Kidney (tissue), 14 donors: Measurements from ENCODE around the gene NDEL1. TPM values are rescaled to one million over a fixed set of nuclear protein-coding genes. Genes with fewer than 3 reads are reported as not detected.
A peak's percentile ranks its signal among the peaks of the same experiment; 100 is the strongest.

Experiments used
- DNase-seq, 5 donors: peaks; one replicate each; pipeline ENCODE4 v3.0.0-alpha.2; 2013 to 2020
- FAIRE-seq: peaks from 2 replicates; lab custom pipeline; 2012; peaks lifted over from hg19 to GRCh38; lab: Jason Lieb, UNC
- H3K27ac ChIP-seq, 2 donors: one replicate each; pipeline ENCODE4 v1.7.0; 2013; ENCODE audit warnings: low read depth in 2 of 2, low read length in 2 of 2, inconsistent platforms in 1 of 2
- H3K27me3 ChIP-seq: one replicate; pipeline ENCODE4 v1.7.1; 2013; ENCODE audit warnings: low read length, inconsistent platforms; ENCODE audit not compliant: control insufficient read depth, insufficient read depth
- H3K36me3 ChIP-seq, 3 donors: one replicate each; pipeline versions ENCODE4 v1.7.0 to v1.7.1; 2013; ENCODE audit warnings: low read length in 3 of 3, control low read depth in 1 of 3, inconsistent platforms in 1 of 3; ENCODE audit not compliant: insufficient read depth in 3 of 3, control insufficient read depth in 2 of 3
- H3K4me1 ChIP-seq, 3 donors: one replicate each; pipeline versions ENCODE4 v1.7.0 to v1.7.1; 2013; ENCODE audit warnings: low read length in 3 of 3, inconsistent platforms in 1 of 3, low read depth in 1 of 3; ENCODE audit not compliant: control insufficient read depth in 2 of 3, insufficient read depth in 2 of 3
- H3K4me3 ChIP-seq, 3 donors: one replicate each; pipeline versions ENCODE4 v1.7.0 to v1.8.1; 2013; ENCODE audit warnings: low read length in 3 of 3, control low read depth in 1 of 3, inconsistent platforms in 1 of 3
- H3K9ac ChIP-seq, 3 donors: one replicate each; pipeline versions ENCODE4 v1.7.0 to v1.7.1; 2013; ENCODE audit warnings: low read length in 3 of 3, control low read depth in 1 of 3, inconsistent platforms in 1 of 3
- H3K9me3 ChIP-seq, 3 donors: one replicate each; pipeline versions ENCODE4 v1.7.0 to v1.7.1; 2013; ENCODE audit warnings: low read length in 3 of 3, control low read depth in 1 of 3, inconsistent platforms in 1 of 3; ENCODE audit not compliant: control insufficient read depth in 2 of 3, insufficient read depth in 1 of 3
- CTCF ChIP-seq: IDR thresholded peaks from 3 replicates; pipeline ENCODE4 v1.5.1; 2012; ENCODE audit warnings: mild to moderate bottlenecking, moderate library complexity, borderline replicate concordance; ENCODE audit not compliant: insufficient read depth; ENCODE audit errors: extremely low read depth
- intact Hi-C: fragments of 100-400 bp; cut with DNase I; formaldehyde crosslinking; loops from one replicate; pipeline ENCODE4 v1.11.1; 2022
- polyA plus RNA-seq: library from polyadenylated mRNA; stranded (reverse); fragments of 350-450 nt; fragmentation: Illumina TruSeq; extraction: RNeasy Lipid Tissue Mini Kit (QIAGEN cat#74804); gene quantifications from one replicate; pipeline ENCODE4 v1.2.3, GENCODE V29; 2014; ENCODE audit warnings: low read depth, low replicate concordance; ENCODE audit not compliant: insufficient read depth
- total RNA-seq: library from RNA; stranded (reverse); fragmentation: NEBNext Ultra II Directional; extraction: Animal tissue kit (Norgen Biotek cat#: 25700); gene quantifications from one replicate; pipeline ENCODE4 v1.2.1, GENCODE V29; 2021
- donor health status: control.
- donor health status: control.
- donor health status: control.
- donor health status: control.
- donor health status: control.
- donor health status: DM: yes; HTN: yes; CAD: no.
- donor health status: Normal renal cell carcinoma (clear cell type).

The NDEL1 gene
- total and polyA plus RNA-seq, 2 donors from 2014 or later, result 17.9 to 66.1 TPM

GRCh38 chr17:8419305-8419704 lies 16.4 kb upstream of the NDEL1 start:
- peaks cover 0 to 8% (median 6%) of the 10 kb centered on the region in 3 donors for H3K4me1 ChIP-seq
- DNase-seq (no peak), FAIRE-seq (no peak)
- TF ChIP-seq CTCF, result no peak
- no peak overlapping the region for H3K27ac ChIP-seq
- H3K4me3 ChIP-seq, result no peak overlapping the region
- no peak overlapping the region for H3K9ac ChIP-seq
- intact Hi-C loops, result no loop called here
- H3K9me3 ChIP-seq, result no peaks in the 10 kb centered on the region
- no peaks in the 10 kb centered on the region for H3K36me3 ChIP-seq
- H3K27me3 ChIP-seq, result no peaks in the 10 kb centered on the region

- Histone ChIP-seq H3K4me1 (peaks cover 0 to 8% (median 6%) of the 10 kb centered on the region in 3 donors), H3K4me3 (no peak overlapping the region), H3K27me3 (no peaks in the 10 kb centered on the region), H3K36me3 (no peaks in the 10 kb centered on the region), H3K9ac (peak overlapping the region in 1 of 3 donors; percentile 1), H3K27ac (peak overlapping the region; percentile 49 to 75), H3K9me3 (no peaks in the 10 kb centered on the region)
- peak in 4 of 5 donors; percentile 36 to 86 (median 72) for DNase-seq
- peak; percentile 97 for FAIRE-seq
- TF ChIP-seq CTCF, result no peak
- intact Hi-C loops, result no loop called here
Measured at GRCh38 chr17:8420041-8420934, 15.4 kb upstream of the NDEL1 start.

- FAIRE-seq (no peak), DNase-seq (no peak)
- Histone ChIP-seq H3K9me3 (no peaks in the 10 kb centered on the region), H3K27ac (peak overlapping the region in 1 of 2 donors; percentile 29), H3K9ac (no peak overlapping the region), H3K27me3 (no peaks in the 10 kb centered on the region), H3K36me3 (no peaks in the 10 kb centered on the region), H3K4me3 (no peak overlapping the region), H3K4me1 (peaks cover 0 to 8% (median 6%) of the 10 kb centered on the region in 3 donors)
- intact Hi-C loops, result no loop called here
- TF ChIP-seq CTCF, result no peak
Measured at GRCh38 chr17:8421571-8421970, 14.1 kb upstream of the NDEL1 start.
